CD14-positive monocyte (primary cell): ENCODE results near the gene CCDC85A. TPM values are rescaled to one million over a fixed set of nuclear protein-coding genes. Genes with fewer than 3 reads are reported as not detected.

Experiments
- DNase-seq, 3 donors: peaks; one replicate each; pipeline ENCODE4 v3.0.0-alpha.2; 2011 to 2022
- H2AFZ ChIP-seq: 2 replicates; pipeline ENCODE4 v1.6.0; 2012; ENCODE audit warnings: mild to moderate bottlenecking, low read depth, low read length, inconsistent platforms; ENCODE audit not compliant: insufficient read depth, poor library complexity, severe bottlenecking
- H3K27ac ChIP-seq, 2 donors: 1 replicate in 1 of 2; 2 replicates in 1 of 2; pipeline ENCODE4 v1.5.1; 2012 to 2013; ENCODE audit warnings: low read length in 2 of 2, control low read depth in 1 of 2, inconsistent platforms in 1 of 2, low read depth in 1 of 2, mild to moderate bottlenecking in 1 of 2
- H3K27me3 ChIP-seq, 2 donors: one replicate each; pipeline versions ENCODE4 v1.6.0 to v1.6.1; 2011 to 2013; ENCODE audit warnings: low read length in 2 of 2; ENCODE audit not compliant: control insufficient read depth in 2 of 2, insufficient read depth in 2 of 2
- H3K36me3 ChIP-seq, 2 donors: replicated peaks in 1 of 2; 1 replicate in 1 of 2; 2 replicates in 1 of 2; pipeline versions ENCODE4 v1.5.1 to v1.6.1; 2012 to 2013; ENCODE audit warnings: low read length in 2 of 2, control low read depth in 1 of 2, inconsistent platforms in 1 of 2, mild to moderate bottlenecking in 1 of 2; ENCODE audit not compliant: insufficient read depth in 2 of 2, control insufficient read depth in 1 of 2
- H3K4me1 ChIP-seq, 2 donors: 1 replicate in 1 of 2; 2 replicates in 1 of 2; pipeline versions ENCODE4 v1.5.1 to v1.6.1; 2012 to 2013; ENCODE audit warnings: low read length in 2 of 2, control low read depth in 1 of 2, inconsistent platforms in 1 of 2, mild to moderate bottlenecking in 1 of 2, moderate library complexity in 1 of 2; ENCODE audit not compliant: insufficient read depth in 2 of 2, control insufficient read depth in 1 of 2
- H3K4me2 ChIP-seq: replicated peaks from 2 replicates; pipeline ENCODE3; 2012; ENCODE audit warnings: low read length, moderate library complexity, mild to moderate bottlenecking; ENCODE audit not compliant: poor library complexity, severe bottlenecking; ENCODE audit errors: extremely low read depth
- H3K4me3 ChIP-seq, 3 experiments: fragments of 200-600 bp in 1 of 3; sonication (generic) in 1 of 3; replicated peaks in 1 of 3; 1 replicate in 2 of 3; 2 replicates in 1 of 3; pipeline ENCODE4 v1.5.1; 2011 to 2013; ENCODE audit warnings: low read length in 3 of 3, mild to moderate bottlenecking in 3 of 3, control low read depth in 2 of 3, low read depth in 2 of 3, inconsistent platforms in 1 of 3, moderate library complexity in 1 of 3
- H3K79me2 ChIP-seq: 2 replicates; pipeline ENCODE4 v1.6.0; 2012; ENCODE audit warnings: mild to moderate bottlenecking, control low read depth, inconsistent platforms, low read length, moderate library complexity; ENCODE audit not compliant: insufficient read depth
- H3K9ac ChIP-seq: 2 replicates; pipeline ENCODE4 v1.6.0; 2017; ENCODE audit warnings: low read length, mild to moderate bottlenecking; ENCODE audit not compliant: insufficient read depth, poor library complexity, severe bottlenecking
- H3K9me3 ChIP-seq, 2 donors: replicated peaks in 1 of 2; 1 replicate in 1 of 2; 2 replicates in 1 of 2; pipeline versions ENCODE4 v1.5.1 to v1.6.1; 2012 to 2013; ENCODE audit warnings: low read length in 2 of 2, control low read depth in 1 of 2; ENCODE audit not compliant: control insufficient read depth in 1 of 2, insufficient read depth in 1 of 2
- H4K20me1 ChIP-seq: 2 replicates; pipeline ENCODE4 v1.6.0; 2012; ENCODE audit warnings: mild to moderate bottlenecking, low read length, control low read depth, moderate library complexity; ENCODE audit not compliant: insufficient read depth
- H3K27ac Mint-ChIP-seq, 7 donors: one replicate each; pipeline ENCODE4 v1.8.0; 2020; ENCODE audit warnings: mild to moderate bottlenecking in 7 of 7, mixed read lengths in 7 of 7, moderate library complexity in 6 of 7, inconsistent platforms in 2 of 7
- H3K27me3 Mint-ChIP-seq, 3 donors: one replicate each; pipeline ENCODE4 v1.8.0; 2021 to 2022; ENCODE audit warnings: low read depth in 3 of 3, mild to moderate bottlenecking in 3 of 3, mixed read lengths in 3 of 3, moderate library complexity in 3 of 3, inconsistent platforms in 1 of 3
- H3K36me3 Mint-ChIP-seq, 2 donors: one replicate each; pipeline ENCODE4 v1.8.0; 2020; ENCODE audit warnings: mixed read lengths in 2 of 2, inconsistent platforms in 1 of 2, mild to moderate bottlenecking in 1 of 2
- H3K4me1 Mint-ChIP-seq: one replicate; pipeline ENCODE4 v1.8.0; 2020; ENCODE audit warnings: mild to moderate bottlenecking, mixed read lengths
- H3K4me3 Mint-ChIP-seq, 2 donors: one replicate each; pipeline ENCODE4 v1.8.0; 2020; ENCODE audit warnings: mild to moderate bottlenecking in 2 of 2, mixed read lengths in 2 of 2, moderate library complexity in 1 of 2
- H3K9me3 Mint-ChIP-seq, 7 donors: one replicate each; pipeline ENCODE4 v1.8.0; 2020 to 2022; ENCODE audit warnings: mixed read lengths in 7 of 7, mild to moderate bottlenecking in 6 of 7, moderate library complexity in 6 of 7, inconsistent platforms in 2 of 7
- CTCF ChIP-seq: fragments of 200-600 bp; IDR thresholded peaks from one replicate; pipeline ENCODE4 v1.8.0; 2022; ENCODE audit warnings: antibody characterized with exemption, mild to moderate bottlenecking
- WGBS: methylation state at CpG from one replicate; pipeline ENCODE4 v1.1.5; 2013; ENCODE audit warnings: missing lambda C conversion rate; ENCODE audit not compliant: insufficient coverage; 5-methylcytosine and 5-hydroxymethylcytosine counted together
- intact Hi-C, 2 donors: fragments of 100-400 bp; cut with micrococcal nuclease; formaldehyde crosslinking; loops; one replicate each; pipeline versions ENCODE4 v1.15.0 to v1.15.1; 2023
- polyA plus RNA-seq, 3 donors: library from polyadenylated mRNA; depleted of rRNA in 1 of 3; unstranded in 2 of 3; stranded (reverse) in 1 of 3; fragments of 300-500 nt in 2 of 3; fragments of >200 nt in 1 of 3; fragmentation: Illumina TruSeq in 2 of 3; gene quantifications; 1 replicate in 2 of 3; 2 replicates in 1 of 3; pipeline ENCODE4 v1.2.3, GENCODE V29; 2012 to 2021

The CCDC85A gene
- polyA plus RNA-seq, 3 donors, result not detected

GRCh38 chr2:56179931-56180330, 3.9 kb upstream of the CCDC85A start:
- Mint-ChIP-seq H3K27me3 (peaks cover 15 to 41% (median 27%) of the 10 kb centered on the region in 3 donors), H3K4me3 (no peak overlapping the region), H3K4me1 (peaks cover 4% of the 10 kb centered on the region), H3K27ac (no peak overlapping the region), H3K36me3 (no peaks in the 10 kb centered on the region), H3K9me3 (peaks cover 0 to 5% (median 0%) of the 10 kb centered on the region in 7 donors)
- no peak overlapping the region for H3K27ac ChIP-seq
- peaks cover under 1 to 14% of the 10 kb centered on the region in 2 donors for H3K4me1 ChIP-seq
- no peak for TF ChIP-seq CTCF
- peaks cover 20 to 22% of the 10 kb centered on the region in 2 donors for H3K27me3 ChIP-seq
- no peak overlapping the region for H3K9ac ChIP-seq
- no peak overlapping the region for H3K4me3 ChIP-seq
- no peaks in the 10 kb centered on the region for H3K9me3 ChIP-seq
- no peaks in the 10 kb centered on the region for H3K79me2 ChIP-seq
- 96% methylated on average over 4 of the region's 5 CpGs for WGBS
- no peak for DNase-seq
- H3K4me2 ChIP-seq, result no peak overlapping the region
- H3K36me3 ChIP-seq, result no peaks in the 10 kb centered on the region
- no peak overlapping the region for H2AFZ ChIP-seq
- H4K20me1 ChIP-seq, result no peaks in the 10 kb centered on the region
- intact Hi-C loops, result no loop called here

- Histone ChIP-seq H3K4me3 (no peak overlapping the region), H3K4me1 (peaks cover 7 to 19% of the 10 kb centered on the region in 2 donors), H3K4me2 (no peak overlapping the region), H3K36me3 (no peaks in the 10 kb centered on the region), H3K9me3 (peaks cover 0 to 3% of the 10 kb centered on the region in 2 donors), H3K79me2 (no peaks in the 10 kb centered on the region), H3K27ac (no peak overlapping the region), H4K20me1 (no peaks in the 10 kb centered on the region), H3K27me3 (peaks cover 42 to 45% of the 10 kb centered on the region in 2 donors), H2AFZ (no peak overlapping the region), H3K9ac (no peak overlapping the region)
- no peak overlapping the region for H3K27ac Mint-ChIP-seq
- no peak for DNase-seq
- WGBS, result 90% methylated on average over 1 of the region's 2 CpGs
- H3K36me3 Mint-ChIP-seq, result no peaks in the 10 kb centered on the region
- TF ChIP-seq CTCF, result no peak
- intact Hi-C loops, result no loop called here
- no peak overlapping the region for H3K4me3 Mint-ChIP-seq
- peaks cover 0 to 6% (median 2%) of the 10 kb centered on the region in 7 donors for H3K9me3 Mint-ChIP-seq
- peaks cover 38 to 64% (median 50%) of the 10 kb centered on the region in 3 donors for H3K27me3 Mint-ChIP-seq
- peaks cover 12% of the 10 kb centered on the region for H3K4me1 Mint-ChIP-seq
These were observed 1.4 kb upstream of the CCDC85A start for GRCh38 chr2:56182420-56182819.
